GM12864 (cell line): ENCODE data around the gene TRIO.

Experiments
- DNase-seq: peaks from one replicate; pipeline ENCODE4 v3.0.0-alpha.2; 2011; ENCODE audit warnings: low read depth
- H3K4me3 ChIP-seq: 2 replicates; pipeline ENCODE4 v1.5.1; 2011; ENCODE audit warnings: mild to moderate bottlenecking, low read depth, low read length, control low read depth
- CTCF ChIP-seq: IDR thresholded peaks from 2 replicates; pipeline ENCODE4 v1.5.1; 2011; ENCODE audit warnings: low read depth, mild to moderate bottlenecking, moderate library complexity, low read length, control low read depth, inconsistent platforms; ENCODE audit errors: missing control alignments

Gene TRIO

GRCh38 chr5:14457476-14457875, 314.3 kb downstream of the TRIO start:
- TF ChIP-seq CTCF, result no peak
- no peak overlapping the region for H3K4me3 ChIP-seq
- no peak for DNase-seq

- DNase-seq, result no peak
Observed at GRCh38 chr5:14458414-14458813, 315.3 kb downstream of the TRIO start.

GRCh38 chr5:14460844-14461398, 317.8 kb downstream of the TRIO start:
- no peak for TF ChIP-seq CTCF
- DNase-seq, result no peak
- no peak overlapping the region for H3K4me3 ChIP-seq

More at GRCh38 chr5:14458414-14458813, 315.3 kb downstream of the TRIO start:
- no peak overlapping the region for H3K4me3 ChIP-seq
- TF ChIP-seq CTCF, result no peak

- H3K4me3 ChIP-seq, result no peak overlapping the region
- no peak for DNase-seq
- no peak for TF ChIP-seq CTCF
Observed at GRCh38 chr5:14462681-14463080, 319.5 kb downstream of the TRIO start.

- no peak overlapping the region for H3K4me3 ChIP-seq
- DNase-seq, result no peak
- no peak for TF ChIP-seq CTCF
Observed at GRCh38 chr5:14463629-14464028, 320.5 kb downstream of the TRIO start.

- no peak for TF ChIP-seq CTCF
- no peak for DNase-seq
- H3K4me3 ChIP-seq, result no peak overlapping the region
Observed at GRCh38 chr5:14464096-14464495, 321.0 kb downstream of the TRIO start.

GRCh38 chr5:14464671-14465070, 321.5 kb downstream of the TRIO start:
- no peak for DNase-seq

More at GRCh38 chr5:14464671-14465070, 321.5 kb downstream of the TRIO start:
- H3K4me3 ChIP-seq, result no peak overlapping the region
- TF ChIP-seq CTCF, result no peak
